ENCODE data around the gene TMC1. TPM values are rescaled to one million over a fixed set of nuclear protein-coding genes. Genes with fewer than 3 reads are reported as not detected.
A peak's percentile ranks its signal among the peaks of the same experiment; 100 is the strongest.

TMC1 gene
- total RNA-seq, 2 donors from 2014 or later, result 0.09 TPM; not detected in 1

DNA sequence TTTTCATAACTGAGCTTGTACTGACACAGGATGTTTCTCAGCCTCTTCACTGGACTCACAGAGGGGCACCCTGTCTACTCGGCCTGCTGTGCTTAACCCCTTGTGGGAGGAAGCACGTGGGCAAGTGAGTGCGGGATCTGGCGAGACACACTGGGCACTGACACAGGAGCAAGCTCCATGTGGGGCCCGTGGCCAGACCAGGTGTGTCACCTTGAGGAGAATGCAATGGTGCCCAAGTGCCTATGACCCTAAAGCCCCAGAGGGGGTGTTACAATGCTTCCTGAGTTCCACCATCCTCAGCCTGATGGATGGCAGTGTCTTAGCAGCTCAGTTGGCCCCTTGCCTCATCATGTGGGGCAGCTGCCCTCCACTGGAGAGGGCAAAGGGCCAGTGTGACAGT is 302.6 kb downstream of the TMC1 start:
- no peaks in the 10 kb centered on the region for H3K9me3 Mint-ChIP-seq
- no peak overlapping the region for H3K27ac ChIP-seq (ENCODE audit: low read depth, low read length)
- no peak for DNase-seq
- peaks cover 29% of the 10 kb centered on the region for H3K4me1 Mint-ChIP-seq
- no peak overlapping the region for H3K9ac ChIP-seq (ENCODE audit: extremely low read depth, low read length, poor library complexity, severe bottlenecking)
- WGBS, 2 experiments (ENCODE audit: insufficient coverage in 1 of 2, insufficient read length in 1 of 2), result 93 to 94% methylated on average over 4 to 5 of the region's 5 CpGs
- peaks cover 6% of the 10 kb centered on the region for H3K4me1 ChIP-seq (ENCODE audit: control insufficient read depth, insufficient read depth, low read length)
- TF ChIP-seq, protein P1, sequence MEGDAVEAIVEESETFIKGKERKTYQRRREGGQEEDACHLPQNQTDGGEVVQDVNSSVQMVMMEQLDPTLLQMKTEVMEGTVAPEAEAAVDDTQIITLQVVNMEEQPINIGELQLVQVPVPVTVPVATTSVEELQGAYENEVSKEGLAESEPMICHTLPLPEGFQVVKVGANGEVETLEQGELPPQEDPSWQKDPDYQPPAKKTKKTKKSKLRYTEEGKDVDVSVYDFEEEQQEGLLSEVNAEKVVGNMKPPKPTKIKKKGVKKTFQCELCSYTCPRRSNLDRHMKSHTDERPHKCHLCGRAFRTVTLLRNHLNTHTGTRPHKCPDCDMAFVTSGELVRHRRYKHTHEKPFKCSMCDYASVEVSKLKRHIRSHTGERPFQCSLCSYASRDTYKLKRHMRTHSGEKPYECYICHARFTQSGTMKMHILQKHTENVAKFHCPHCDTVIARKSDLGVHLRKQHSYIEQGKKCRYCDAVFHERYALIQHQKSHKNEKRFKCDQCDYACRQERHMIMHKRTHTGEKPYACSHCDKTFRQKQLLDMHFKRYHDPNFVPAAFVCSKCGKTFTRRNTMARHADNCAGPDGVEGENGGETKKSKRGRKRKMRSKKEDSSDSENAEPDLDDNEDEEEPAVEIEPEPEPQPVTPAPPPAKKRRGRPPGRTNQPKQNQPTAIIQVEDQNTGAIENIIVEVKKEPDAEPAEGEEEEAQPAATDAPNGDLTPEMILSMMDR (conservative IDR thresholded peaks at IDR 0.05), result no peak
- no peak overlapping the region for H3K27ac Mint-ChIP-seq
- H3K36me3 ChIP-seq (ENCODE audit: control insufficient read depth, insufficient read depth, low read length), result no peaks in the 10 kb centered on the region
- no peaks in the 10 kb centered on the region for H3K27me3 Mint-ChIP-seq (ENCODE audit: insufficient read depth)
- H3K27me3 ChIP-seq (ENCODE audit: control insufficient read depth, insufficient read depth, low read length, poor library complexity, severe bottlenecking), result no peaks in the 10 kb centered on the region
- no peaks in the 10 kb centered on the region for H3K9me3 ChIP-seq (ENCODE audit: control insufficient read depth, low read length)
- no peak overlapping the region for H3K4me3 ChIP-seq (ENCODE audit: low read length)
- H3K36me3 Mint-ChIP-seq (ENCODE audit: low read depth), result no peaks in the 10 kb centered on the region
- H3K4me3 Mint-ChIP-seq, result no peak overlapping the region

DNA sequence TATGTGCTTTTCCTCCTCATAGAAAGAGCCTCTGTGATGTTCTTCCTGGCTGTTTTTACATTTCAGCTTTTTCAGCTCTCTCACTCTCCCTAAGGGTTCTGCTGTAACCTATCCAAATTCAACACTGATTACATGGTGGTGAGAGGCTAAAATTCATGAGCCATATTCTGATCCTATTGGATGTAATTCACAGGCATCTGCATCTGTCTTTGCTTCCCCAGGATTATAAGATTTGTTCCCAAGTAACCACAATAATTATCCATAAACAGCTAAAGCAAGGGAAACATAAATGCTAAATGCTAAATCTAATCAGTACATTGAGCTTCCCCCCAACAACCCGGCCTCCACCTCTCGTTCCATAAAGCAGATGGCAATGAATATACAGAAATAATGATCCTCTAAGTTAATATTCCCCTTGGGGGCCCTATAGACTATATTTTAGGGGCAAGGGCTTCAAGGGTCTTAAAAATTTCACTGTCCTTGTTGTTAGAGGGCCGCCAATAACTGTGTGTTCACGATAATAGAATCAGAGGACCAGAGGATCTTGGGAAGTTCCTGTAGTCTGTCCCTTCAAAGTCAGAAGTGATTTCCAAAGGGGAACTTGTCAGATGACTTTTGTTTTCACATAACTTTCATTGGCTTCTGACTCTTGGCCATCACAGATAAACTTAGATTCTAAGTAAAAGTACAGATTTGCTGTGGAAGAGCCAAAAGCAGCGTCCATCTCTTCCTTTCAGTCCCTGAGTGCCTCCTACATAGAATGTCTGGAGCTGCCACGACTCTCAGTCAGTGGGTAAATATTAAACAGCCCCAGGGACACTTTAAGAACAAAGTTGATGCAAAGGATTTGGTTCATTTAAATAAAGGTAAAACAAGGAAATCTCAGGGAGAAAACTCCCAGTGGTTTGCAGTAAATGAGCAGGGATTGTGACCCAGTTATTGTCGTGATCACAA is 305.9 kb downstream of the TMC1 start:
- Mint-ChIP-seq H3K4me3 (no peak overlapping the region), H3K36me3 (ENCODE audit: low read depth) (no peaks in the 10 kb centered on the region), H3K4me1 (peaks cover 38% of the 10 kb centered on the region), H3K9me3 (no peaks in the 10 kb centered on the region), H3K27me3 (ENCODE audit: insufficient read depth) (no peaks in the 10 kb centered on the region), H3K27ac (peak overlapping the region; percentile 74)
- Histone ChIP-seq H3K27ac (ENCODE audit: low read depth, low read length) (no peak overlapping the region), H3K4me1 (ENCODE audit: control insufficient read depth, insufficient read depth, low read length) (peaks cover 6% of the 10 kb centered on the region), H3K27me3 (ENCODE audit: control insufficient read depth, insufficient read depth, low read length, poor library complexity, severe bottlenecking) (no peaks in the 10 kb centered on the region), H3K9me3 (ENCODE audit: control insufficient read depth, low read length) (no peaks in the 10 kb centered on the region), H3K9ac (ENCODE audit: extremely low read depth, low read length, poor library complexity, severe bottlenecking) (peak overlapping the region; percentile 3), H3K36me3 (ENCODE audit: control insufficient read depth, insufficient read depth, low read length) (no peaks in the 10 kb centered on the region), H3K4me3 (ENCODE audit: low read length) (peak overlapping the region; percentile 19)
- TF ChIP-seq, protein P1 (conservative IDR thresholded peaks at IDR 0.05), result no peak
- WGBS, 2 experiments (ENCODE audit: insufficient coverage in 1 of 2, insufficient read length in 1 of 2), result 88 to 89% methylated on average over 6 to 7 of the region's 7 CpGs
- DNase-seq, result no peak

DNA sequence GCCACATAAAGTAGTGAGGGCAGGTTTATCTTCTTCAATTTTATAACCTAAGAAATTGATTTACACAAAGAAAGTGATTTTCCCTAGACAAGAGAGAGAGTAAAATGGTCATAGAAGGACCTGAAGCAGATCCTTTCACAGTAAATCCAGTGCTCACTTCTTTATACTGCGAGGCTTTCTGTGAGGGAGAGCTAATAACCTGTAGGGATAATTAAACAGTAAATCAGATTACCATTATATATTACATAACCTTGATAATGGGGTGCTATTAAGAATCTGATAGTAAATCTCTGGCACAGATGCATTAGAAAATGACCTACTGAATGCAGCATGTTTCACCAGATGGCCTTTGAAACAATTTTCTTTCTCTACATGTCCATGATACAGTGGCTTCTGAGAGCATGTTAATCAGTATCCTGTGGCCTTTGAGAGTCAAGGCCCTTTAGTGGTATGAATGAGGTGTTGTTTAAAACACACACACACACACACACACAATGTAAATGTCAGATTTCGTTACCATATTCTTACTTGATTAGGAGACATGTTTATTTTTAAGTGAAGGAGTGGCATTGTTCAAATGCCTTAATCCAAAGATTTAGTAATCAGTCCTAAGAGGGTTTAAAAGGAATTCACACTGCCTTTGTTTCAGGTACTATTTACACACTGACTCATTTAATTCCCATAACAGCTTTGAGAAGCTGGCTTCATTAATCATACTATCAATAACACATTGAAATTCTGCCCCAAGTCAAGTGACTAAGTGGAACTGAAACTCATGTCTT is 306.7 kb downstream of the TMC1 start:
- no peak overlapping the region for H3K4me3 Mint-ChIP-seq

More for the DNA sequence above, 306.7 kb downstream of the TMC1 start:
- Mint-ChIP-seq H3K9me3 (no peaks in the 10 kb centered on the region), H3K27ac (peak overlapping the region; percentile 74), H3K36me3 (ENCODE audit: low read depth) (no peaks in the 10 kb centered on the region), H3K27me3 (ENCODE audit: insufficient read depth) (no peaks in the 10 kb centered on the region), H3K4me1 (peaks cover 36% of the 10 kb centered on the region)
- Histone ChIP-seq H3K9me3 (ENCODE audit: control insufficient read depth, low read length) (no peaks in the 10 kb centered on the region), H3K27ac (ENCODE audit: low read depth, low read length) (no peak overlapping the region), H3K9ac (ENCODE audit: extremely low read depth, low read length, poor library complexity, severe bottlenecking) (peak overlapping the region; percentile 3), H3K4me1 (ENCODE audit: control insufficient read depth, insufficient read depth, low read length) (peaks cover 6% of the 10 kb centered on the region), H3K4me3 (ENCODE audit: low read length) (peak overlapping the region; percentile 19), H3K27me3 (ENCODE audit: control insufficient read depth, insufficient read depth, low read length, poor library complexity, severe bottlenecking) (no peaks in the 10 kb centered on the region), H3K36me3 (ENCODE audit: control insufficient read depth, insufficient read depth, low read length) (no peaks in the 10 kb centered on the region)
- WGBS, 2 experiments (ENCODE audit: insufficient coverage in 1 of 2, insufficient read length in 1 of 2), result 60% methylated on average over 2 of the region's 2 CpGs; no CpG with 5 or more reads in 1 of the 2 experiments
- DNase-seq, result no peak
- TF ChIP-seq, protein P1 (conservative IDR thresholded peaks at IDR 0.05), result no peak
